T1000 (cell line): ENCODE results near the gene NPTX1.

Experiments used
- DNase-seq: peaks from one replicate; lab custom pipeline; 2025; ENCODE audit warnings: mixed read lengths; lab: John Stamatoyannopoulos, UW

The NPTX1 gene

GRCh38 chr17:80443916-80444643, 32.3 kb downstream of the NPTX1 start:
- DNase-seq, result no peak

GRCh38 chr17:80443498-80443897, 32.9 kb downstream of the NPTX1 start:
- DNase-seq, result no peak

- no peak for DNase-seq
Observed at GRCh38 chr17:80442764-80443163, 33.6 kb downstream of the NPTX1 start.

GRCh38 chr17:80442323-80442659, 34.1 kb downstream of the NPTX1 start:
- no peak for DNase-seq

GRCh38 chr17:80441598-80442322, 34.6 kb downstream of the NPTX1 start:
- DNase-seq, result no peak

- no peak for DNase-seq
Observed at GRCh38 chr17:80441133-80441578, 35.3 kb downstream of the NPTX1 start.

GRCh38 chr17:80439499-80439898, 36.9 kb downstream of the NPTX1 start:
- no peak for DNase-seq

GRCh38 chr17:80438806-80439205, 37.6 kb downstream of the NPTX1 start:
- DNase-seq, result no peak

GRCh38 chr17:80437532-80437931, 38.9 kb downstream of the NPTX1 start:
- DNase-seq, result no peak

GRCh38 chr17:80433916-80434666, 42.3 kb downstream of the NPTX1 start:
- DNase-seq, result no peak

GRCh38 chr17:80432961-80433550, 43.4 kb downstream of the NPTX1 start:
- DNase-seq, result no peak

GRCh38 chr17:80432350-80432955, 44.0 kb downstream of the NPTX1 start:
- no peak for DNase-seq

- no peak for DNase-seq
Observed at GRCh38 chr17:80431246-80432195, 44.9 kb downstream of the NPTX1 start.

GRCh38 chr17:80430446-80431245, 45.8 kb downstream of the NPTX1 start:
- DNase-seq, result no peak

GRCh38 chr17:80429356-80430275, 46.8 kb downstream of the NPTX1 start:
- no peak for DNase-seq

- DNase-seq, result no peak
Observed at GRCh38 chr17:80428796-80429195, 47.6 kb downstream of the NPTX1 start.

GRCh38 chr17:80428363-80428762, 48.0 kb downstream of the NPTX1 start:
- DNase-seq, result no peak

GRCh38 chr17:80427366-80428282, 48.8 kb downstream of the NPTX1 start:
- DNase-seq, result no peak
